CD8-positive, alpha-beta memory T cell (primary cell): ENCODE measurements around the gene ITFG1. TPM values are rescaled to one million over a fixed set of nuclear protein-coding genes. Genes with fewer than 3 reads are reported as not detected.
"Not testable (repeated sequence)": the region's sequence is repeated elsewhere in the genome, so short reads cannot be mapped to it uniquely, and the experiment has no call there.

ENCODE experiments used
- CTCF ChIA-PET: fragments of 350-600 bp; sonication (Branson Sonifier 250); formaldehyde crosslinking; loops from one replicate; lab custom pipeline; 2021; ENCODE audit warnings: antibody characterized with exemption; lab: Charles Lee
- POLR2A ChIA-PET: fragments of 350-600 bp; sonication (Branson Sonifier 250); formaldehyde crosslinking; loops from one replicate; lab custom pipeline; 2021; ENCODE audit warnings: antibody characterized with exemption; lab: Charles Lee
- DNase-seq, 5 donors: peaks; one replicate each; pipeline versions ENCODE4 v3.0.0 to v3.0.0-alpha.2; 2020 to 2022; ENCODE audit warnings: mixed read lengths in 1 of 5
- H3K27ac ChIP-seq: one replicate; pipeline ENCODE4 v1.7.0; 2013; ENCODE audit warnings: low read depth, mild to moderate bottlenecking, low read length, moderate library complexity
- H3K27me3 ChIP-seq: 2 replicates; pipeline ENCODE4 v1.7.0; 2013; ENCODE audit warnings: low read length, mild to moderate bottlenecking; ENCODE audit not compliant: insufficient read depth, poor library complexity, severe bottlenecking
- H3K36me3 ChIP-seq: 2 replicates; pipeline ENCODE4 v1.7.0; 2013; ENCODE audit warnings: mild to moderate bottlenecking, low read length, moderate library complexity; ENCODE audit not compliant: insufficient read depth
- H3K4me1 ChIP-seq: 2 replicates; pipeline ENCODE4 v1.7.0; 2013; ENCODE audit warnings: mild to moderate bottlenecking, low read length, moderate library complexity; ENCODE audit not compliant: insufficient read depth
- H3K4me3 ChIP-seq: 2 replicates; pipeline ENCODE4 v1.7.0; 2013; ENCODE audit warnings: mild to moderate bottlenecking, low read length
- H3K9me3 ChIP-seq: 2 replicates; pipeline ENCODE4 v1.7.0; 2013; ENCODE audit warnings: mild to moderate bottlenecking, low read length
- H3K27ac Mint-ChIP-seq, 8 donors: one replicate each; pipeline ENCODE4 v1.8.0; 2020 to 2021; ENCODE audit warnings: mixed read lengths in 8 of 8, mild to moderate bottlenecking in 6 of 8, inconsistent platforms in 3 of 8, moderate library complexity in 3 of 8
- H3K27me3 Mint-ChIP-seq, 2 donors: one replicate each; pipeline ENCODE4 v1.8.0; 2020 to 2021; ENCODE audit warnings: mixed read lengths in 2 of 2, mild to moderate bottlenecking in 1 of 2, moderate library complexity in 1 of 2
- H3K36me3 Mint-ChIP-seq, 3 donors: one replicate each; pipeline ENCODE4 v1.8.0; 2020 to 2021; ENCODE audit warnings: mixed read lengths in 3 of 3, inconsistent platforms in 1 of 3, mild to moderate bottlenecking in 1 of 3
- H3K4me1 Mint-ChIP-seq, 3 donors: one replicate each; pipeline ENCODE4 v1.8.0; 2020 to 2021; ENCODE audit warnings: mixed read lengths in 3 of 3, inconsistent platforms in 1 of 3, mild to moderate bottlenecking in 1 of 3
- H3K4me3 Mint-ChIP-seq, 7 donors: one replicate each; pipeline ENCODE4 v1.8.0; 2020 to 2021; ENCODE audit warnings: mixed read lengths in 7 of 7, mild to moderate bottlenecking in 6 of 7, moderate library complexity in 4 of 7, inconsistent platforms in 2 of 7
- H3K9me3 Mint-ChIP-seq, 5 donors: one replicate each; pipeline ENCODE4 v1.8.0; 2020 to 2022; ENCODE audit warnings: mixed read lengths in 5 of 5, mild to moderate bottlenecking in 3 of 5, moderate library complexity in 2 of 5, inconsistent platforms in 1 of 5
- polyA plus RNA-seq: library from polyadenylated mRNA; unstranded; fragments of 300-500 nt; fragmentation: Illumina TruSeq; gene quantifications from one replicate; pipeline ENCODE4 v1.2.3, GENCODE V29; 2021
- total RNA-seq, 2 experiments: library from RNA; stranded (reverse); gene quantifications; one replicate each; pipeline ENCODE4 v1.2.3, GENCODE V29; 2021

Gene ITFG1
- total and polyA plus RNA-seq, 3 experiments from 2014 or later: 24.5 to 26.8 (median 24.9) TPM

DNA sequence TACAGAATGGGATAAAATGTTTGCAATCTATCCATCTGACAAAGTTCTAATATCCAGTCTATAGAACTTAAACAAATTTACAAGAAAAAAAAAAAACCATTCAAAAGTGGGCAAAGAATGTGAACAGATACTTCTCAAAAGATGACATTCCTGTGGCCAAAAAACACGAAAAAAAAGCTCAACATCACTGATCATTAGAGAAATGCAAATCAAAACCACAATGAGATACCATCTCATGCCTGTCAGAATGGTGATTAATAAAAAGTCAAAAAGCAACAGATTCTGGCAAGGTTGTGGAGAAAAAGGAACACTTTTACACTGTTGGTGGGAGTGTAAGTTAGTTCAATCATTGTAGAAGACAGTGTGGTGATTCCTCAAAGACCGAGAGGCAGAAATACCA lies 26.6 kb downstream of the ITFG1 start:
- H3K4me1 Mint-ChIP-seq: peaks cover 25 to 38% (median 33%) of the 10 kb centered on the region in 3 donors
- H3K36me3 Mint-ChIP-seq: peaks cover 17 to 41% (median 20%) of the 10 kb centered on the region in 3 donors
- H3K4me3 ChIP-seq, H3K27me3 ChIP-seq, DNase-seq, H3K9me3 ChIP-seq, H3K4me3 Mint-ChIP-seq, POLR2A ChIA-PET, H3K4me1 ChIP-seq, H3K36me3 ChIP-seq, H3K27me3 Mint-ChIP-seq, H3K9me3 Mint-ChIP-seq, H3K27ac Mint-ChIP-seq, CTCF ChIA-PET, H3K27ac ChIP-seq: not testable (repeated sequence)

DNA sequence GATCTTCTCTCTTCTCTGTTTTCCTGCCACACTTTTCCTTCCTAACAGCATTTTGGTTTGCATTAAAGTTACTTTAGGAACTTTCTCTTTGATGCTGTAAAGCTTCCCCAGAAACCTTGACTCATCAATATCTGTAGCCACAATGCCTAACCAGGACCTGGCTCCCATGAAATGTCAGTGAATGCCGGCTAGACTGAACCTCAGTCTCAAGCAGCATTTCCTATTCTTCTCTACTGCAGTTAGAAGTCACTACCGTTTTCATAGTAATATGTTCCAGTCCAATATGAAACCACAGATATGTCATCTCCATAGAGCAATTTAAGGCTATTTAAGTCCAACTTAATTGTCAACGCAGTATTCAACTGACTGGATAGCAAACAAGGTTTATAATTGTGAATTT lies 28.9 kb downstream of the ITFG1 start:
- POLR2A ChIA-PET: no interaction called here
- CTCF ChIA-PET: no interaction called here
- Mint-ChIP-seq H3K9me3 (no peaks in the 10 kb centered on the region), H3K27me3 (no peaks in the 10 kb centered on the region), H3K4me1 (peaks cover 18 to 30% (median 26%) of the 10 kb centered on the region in 3 donors), H3K27ac (peak overlapping the region in 1 of 8 donors; percentile 8), H3K4me3 (no peak overlapping the region), H3K36me3 (peaks cover 15 to 44% (median 21%) of the 10 kb centered on the region in 3 donors)
- peaks cover 5% of the 10 kb centered on the region for H3K36me3 ChIP-seq
- DNase-seq: no peak
- no peaks in the 10 kb centered on the region for H3K4me1 ChIP-seq
- H3K27ac ChIP-seq: no peak overlapping the region
- H3K9me3 ChIP-seq: no peaks in the 10 kb centered on the region
- no peak overlapping the region for H3K4me3 ChIP-seq
- no peaks in the 10 kb centered on the region for H3K27me3 ChIP-seq

DNA sequence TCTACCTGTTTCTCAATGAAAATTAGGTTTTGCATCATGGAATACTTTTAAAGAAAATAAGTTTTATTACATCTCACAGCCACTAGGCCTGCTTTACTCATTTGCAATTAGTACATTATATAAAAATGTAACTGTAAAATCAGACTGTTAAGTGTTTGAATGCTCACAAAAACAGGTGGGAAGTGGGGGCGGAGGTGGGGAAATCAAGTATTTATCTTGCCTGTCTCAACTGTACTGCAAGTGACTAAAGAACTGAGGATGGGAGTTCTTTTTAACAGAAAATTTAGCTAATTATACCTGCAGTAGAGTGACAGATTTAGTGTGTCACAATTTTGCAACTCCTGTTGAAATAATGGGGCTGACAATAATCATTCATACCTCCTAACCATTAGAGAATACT lies 34.1 kb downstream of the ITFG1 start:
- CTCF ChIA-PET: no interaction called here
- H3K4me1 ChIP-seq: no peaks in the 10 kb centered on the region
- H3K4me3 Mint-ChIP-seq: no peak overlapping the region
- peaks cover under 1 to 2% (median 2%) of the 10 kb centered on the region in 3 donors for H3K4me1 Mint-ChIP-seq
- H3K4me3 ChIP-seq: no peak overlapping the region
- peaks cover 32 to 71% (median 37%) of the 10 kb centered on the region in 3 donors for H3K36me3 Mint-ChIP-seq
- H3K36me3 ChIP-seq: peaks cover 24% of the 10 kb centered on the region
- no peaks in the 10 kb centered on the region for H3K27me3 Mint-ChIP-seq
- H3K27me3 ChIP-seq: no peaks in the 10 kb centered on the region
- no peak for DNase-seq
- POLR2A ChIA-PET: no interaction called here
- no peak overlapping the region for H3K27ac ChIP-seq
- H3K9me3 Mint-ChIP-seq: no peaks in the 10 kb centered on the region
- no peak overlapping the region for H3K27ac Mint-ChIP-seq
- no peaks in the 10 kb centered on the region for H3K9me3 ChIP-seq

DNA sequence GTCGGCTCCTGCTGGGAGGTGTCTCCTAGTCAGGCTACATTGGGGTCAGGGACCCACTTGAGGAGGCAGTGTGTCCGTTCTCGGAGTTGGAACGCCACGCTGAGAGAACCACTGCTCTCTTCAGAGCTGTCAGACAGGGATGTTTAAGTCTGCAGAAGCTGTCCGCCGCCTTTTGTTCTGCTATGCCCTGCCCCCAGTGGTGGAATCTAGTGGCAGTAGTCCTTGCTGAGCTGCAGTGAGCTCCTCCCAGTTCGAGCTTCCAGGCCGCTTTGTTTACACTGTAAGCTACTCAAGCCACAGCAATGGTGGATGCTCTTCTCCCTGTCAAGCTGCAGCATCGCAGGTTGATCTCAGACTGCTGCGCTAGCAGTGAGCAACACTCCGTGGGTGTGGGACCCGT lies 36.0 kb downstream of the ITFG1 start:
- Mint-ChIP-seq H3K4me1 (no peaks in the 10 kb centered on the region), H3K36me3 (peaks cover 35 to 78% (median 42%) of the 10 kb centered on the region in 3 donors), H3K9me3 (no peaks in the 10 kb centered on the region), H3K4me3 (no peak overlapping the region), H3K27ac (no peak overlapping the region), H3K27me3 (no peaks in the 10 kb centered on the region)
- H3K4me1 ChIP-seq: no peaks in the 10 kb centered on the region
- no peak overlapping the region for H3K4me3 ChIP-seq
- H3K27ac ChIP-seq: no peak overlapping the region
- ChIA-PET CTCF (no interaction called here), POLR2A (no interaction called here)
- DNase-seq: no peak
- no peaks in the 10 kb centered on the region for H3K9me3 ChIP-seq
- peaks cover 24% of the 10 kb centered on the region for H3K36me3 ChIP-seq
- H3K27me3 ChIP-seq: no peaks in the 10 kb centered on the region

DNA sequence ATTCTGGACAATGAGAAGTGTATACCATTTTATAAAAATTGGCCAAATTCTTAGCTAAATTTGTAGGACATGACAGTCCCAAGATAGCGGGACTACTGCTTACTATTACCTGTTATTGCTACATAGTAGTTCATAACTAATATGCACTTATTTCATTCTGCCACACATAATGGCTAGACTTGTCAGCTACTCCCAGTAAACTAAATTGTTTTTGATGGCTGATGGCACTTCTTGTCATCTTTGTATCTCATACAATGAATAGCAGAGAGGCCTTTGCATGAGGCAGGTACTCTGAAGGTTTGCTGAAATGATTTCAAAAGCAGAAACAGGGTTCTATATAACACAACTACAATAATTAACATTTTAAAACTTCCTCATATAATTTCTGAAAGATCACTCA lies 44.0 kb downstream of the ITFG1 start:
- peak overlapping the region in 1 of 8 donors; percentile 17 for H3K27ac Mint-ChIP-seq
- no peaks in the 10 kb centered on the region for H3K9me3 ChIP-seq
- ChIA-PET POLR2A (no interaction called here), CTCF (no interaction called here)
- DNase-seq: no peak
- H3K4me1 ChIP-seq: peaks cover 4% of the 10 kb centered on the region
- no peak overlapping the region for H3K4me3 Mint-ChIP-seq
- no peak overlapping the region for H3K27ac ChIP-seq
- H3K27me3 Mint-ChIP-seq: no peaks in the 10 kb centered on the region
- peaks cover 17 to 45% (median 24%) of the 10 kb centered on the region in 3 donors for H3K36me3 Mint-ChIP-seq
- no peaks in the 10 kb centered on the region for H3K36me3 ChIP-seq
- H3K4me3 ChIP-seq: no peak overlapping the region
- H3K4me1 Mint-ChIP-seq: peaks cover 13 to 17% (median 15%) of the 10 kb centered on the region in 3 donors
- no peaks in the 10 kb centered on the region for H3K27me3 ChIP-seq
- peaks cover 0 to 2% (median 0%) of the 10 kb centered on the region in 5 donors for H3K9me3 Mint-ChIP-seq

DNA sequence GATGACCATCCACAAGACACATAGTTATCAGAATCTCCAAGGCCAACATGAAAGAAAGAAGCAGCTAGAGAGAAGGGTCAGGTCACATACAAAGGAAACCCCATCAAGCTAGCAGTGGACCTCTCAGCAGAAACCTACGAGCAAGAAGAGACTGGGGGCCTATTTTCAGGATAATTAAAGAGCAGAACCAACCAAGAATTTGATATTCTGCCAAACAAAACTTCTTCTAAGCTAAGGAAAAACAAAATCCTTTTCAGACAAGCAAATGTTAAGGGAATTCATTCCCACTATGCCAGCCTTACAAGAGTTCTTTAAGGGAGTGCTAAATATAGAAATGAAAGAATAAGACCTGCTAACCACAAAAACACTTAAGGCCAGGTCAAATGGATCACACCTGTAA lies 47.8 kb downstream of the ITFG1 start:
- Histone ChIP-seq H3K27me3 (no peaks in the 10 kb centered on the region), H3K27ac (no peak overlapping the region), H3K9me3 (no peaks in the 10 kb centered on the region), H3K4me1 (peaks cover 14% of the 10 kb centered on the region), H3K4me3 (no peak overlapping the region), H3K36me3 (no peaks in the 10 kb centered on the region)
- Mint-ChIP-seq H3K27ac (peak overlapping the region in 2 of 8 donors; percentile 31 to 91), H3K4me3 (no peak overlapping the region), H3K9me3 (peaks cover 0 to 2% (median 0%) of the 10 kb centered on the region in 5 donors), H3K4me1 (peaks cover 27 to 31% (median 29%) of the 10 kb centered on the region in 3 donors), H3K36me3 (peaks cover 15 to 41% (median 32%) of the 10 kb centered on the region in 3 donors), H3K27me3 (no peaks in the 10 kb centered on the region)
- POLR2A ChIA-PET: no interaction called here
- DNase-seq: no peak
- CTCF ChIA-PET: no interaction called here

DNA sequence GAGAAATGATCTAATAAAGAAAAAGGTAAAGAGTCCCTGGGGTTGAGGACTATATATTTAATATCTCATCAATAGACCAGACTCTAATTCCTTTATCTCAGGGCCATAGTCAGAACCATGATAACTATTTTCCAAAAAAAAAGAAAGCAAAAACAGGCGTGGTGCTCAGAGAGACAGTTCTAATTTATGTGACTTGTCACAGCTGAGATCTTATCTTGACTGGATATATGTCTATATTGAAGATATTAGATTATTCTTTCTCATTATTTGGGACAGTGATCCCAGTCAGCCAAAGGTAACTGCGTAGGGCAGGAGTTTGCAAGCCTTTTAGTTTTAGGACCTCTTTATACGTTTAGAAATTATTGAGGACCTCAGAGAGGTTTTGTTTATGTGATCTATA lies 52.4 kb downstream of the ITFG1 start:
- Mint-ChIP-seq H3K27ac (no peak overlapping the region), H3K4me1 (peaks cover 28 to 35% (median 29%) of the 10 kb centered on the region in 3 donors), H3K27me3 (no peaks in the 10 kb centered on the region), H3K9me3 (no peaks in the 10 kb centered on the region), H3K4me3 (no peak overlapping the region), H3K36me3 (peaks cover 16 to 31% (median 28%) of the 10 kb centered on the region in 3 donors)
- H3K27ac ChIP-seq: no peak overlapping the region
- no peak for DNase-seq
- ChIA-PET POLR2A (no interaction called here), CTCF (no interaction called here)
- H3K36me3 ChIP-seq: no peaks in the 10 kb centered on the region
- no peaks in the 10 kb centered on the region for H3K27me3 ChIP-seq
- no peak overlapping the region for H3K4me3 ChIP-seq
- H3K4me1 ChIP-seq: peaks cover 14% of the 10 kb centered on the region
- H3K9me3 ChIP-seq: no peaks in the 10 kb centered on the region

DNA sequence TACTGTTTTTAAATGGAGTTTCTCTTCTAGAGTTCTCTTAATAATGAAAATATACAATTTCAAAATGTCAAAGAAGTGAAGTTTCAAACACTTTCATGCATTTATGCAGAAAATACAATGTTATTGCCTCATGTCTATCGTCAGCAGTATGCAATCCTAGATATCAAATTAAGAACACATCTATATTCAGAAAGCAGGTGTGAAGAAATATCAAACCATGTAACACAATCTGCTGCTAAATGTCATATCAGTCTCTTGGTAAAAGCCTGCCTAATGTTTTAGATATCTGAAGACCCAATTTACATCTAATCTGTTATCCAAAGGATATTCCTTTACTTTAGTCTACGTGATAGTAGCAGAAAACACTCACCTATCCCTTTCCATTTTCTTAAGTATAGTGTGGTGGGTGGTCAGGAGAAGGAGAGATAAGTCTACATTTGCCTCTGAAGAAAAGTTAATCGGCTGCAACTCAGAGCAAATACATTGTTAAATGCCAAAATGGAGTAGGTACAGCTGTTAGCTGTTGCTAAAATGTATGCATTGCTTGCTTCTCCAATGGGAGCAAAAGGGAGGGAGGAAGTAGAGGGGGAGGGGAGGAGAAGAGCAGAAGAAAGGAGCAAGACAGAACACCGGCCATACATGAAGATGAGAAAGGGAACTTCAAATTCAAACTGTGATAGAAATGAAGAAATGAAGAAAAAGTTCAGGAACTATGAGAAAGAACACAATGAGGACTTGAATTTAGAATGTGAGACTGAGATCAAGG lies 64.9 kb downstream of the ITFG1 start:
- Mint-ChIP-seq H3K4me1 (peaks cover 20 to 41% (median 22%) of the 10 kb centered on the region in 3 donors), H3K4me3 (no peak overlapping the region), H3K27me3 (no peaks in the 10 kb centered on the region), H3K27ac (peak overlapping the region in 3 of 8 donors; percentile 14 to 78 (median 55)), H3K36me3 (peaks cover 8 to 21% (median 19%) of the 10 kb centered on the region in 3 donors), H3K9me3 (no peaks in the 10 kb centered on the region)
- DNase-seq: no peak
- Histone ChIP-seq H3K4me3 (no peak overlapping the region), H3K4me1 (peaks cover 16% of the 10 kb centered on the region), H3K27me3 (no peaks in the 10 kb centered on the region), H3K9me3 (no peaks in the 10 kb centered on the region), H3K36me3 (no peaks in the 10 kb centered on the region), H3K27ac (no peak overlapping the region)
- ChIA-PET POLR2A (no interaction called here), CTCF (no interaction called here)
